Endothelial cell of umbilical vein (primary cell): Measurements from ENCODE around the gene HEYL. TPM values are rescaled to one million over a fixed set of nuclear protein-coding genes. Genes with fewer than 3 reads are reported as not detected.

Experiments used
- BruUV-seq: library from RNA; stranded (reverse); fragments of 400-500 nt; replicated peaks from 2 replicates; lab custom pipeline; 2021; lab: Mats Ljungman, UMichigan
- CTCF ChIA-PET: fragments of 300-600, 350-600 bp; sonication (Branson Sonifier 250); formaldehyde crosslinking; loops from one replicate; lab custom pipeline; 2021; ENCODE audit warnings: antibody characterized with exemption, inconsistent platforms; lab: Charles Lee
- POLR2A ChIA-PET: fragments of 300-600, 350-600 bp; sonication (Branson Sonifier 250); formaldehyde crosslinking; loops from one replicate; lab custom pipeline; 2021; ENCODE audit warnings: antibody characterized with exemption, inconsistent platforms; lab: Charles Lee
- DNase-seq: peaks from one replicate; pipeline ENCODE4 v3.0.0-alpha.2; 2011; ENCODE audit warnings: low read depth, low spot score
- FAIRE-seq: peaks from 2 replicates; lab custom pipeline; 2011; peaks lifted over from hg19 to GRCh38; lab: Jason Lieb, UNC
- H2AFZ ChIP-seq: 2 replicates; pipeline ENCODE4 v1.6.0; 2012; ENCODE audit warnings: low read depth, low read length, control low read depth, inconsistent platforms
- H3K27ac ChIP-seq: 2 replicates; pipeline ENCODE4 v1.5.1; 2011; ENCODE audit warnings: low read depth, mild to moderate bottlenecking, control low read depth, low read length, moderate library complexity; ENCODE audit not compliant: insufficient read depth
- H3K27me3 ChIP-seq, 2 experiments: 2 replicates each; pipeline versions ENCODE4 v1.6.0 to v1.6.1; 2011; ENCODE audit warnings: low read length in 2 of 2, mixed read lengths in 1 of 2; ENCODE audit not compliant: control insufficient read depth in 2 of 2, insufficient read depth in 2 of 2
- H3K36me3 ChIP-seq, 2 experiments: 2 replicates in 1 of 2; 3 replicates in 1 of 2; pipeline ENCODE4 v1.5.1; 2011; ENCODE audit warnings: low read length in 2 of 2, mild to moderate bottlenecking in 1 of 2, moderate library complexity in 1 of 2; ENCODE audit not compliant: control insufficient read depth in 2 of 2, insufficient read depth in 2 of 2; ENCODE audit errors: extremely low read depth in 1 of 2
- H3K4me1 ChIP-seq: 3 replicates; pipeline ENCODE4 v1.5.1; 2011; ENCODE audit warnings: mild to moderate bottlenecking, low read length; ENCODE audit not compliant: control insufficient read depth, insufficient read depth; ENCODE audit errors: extremely low read depth
- H3K4me2 ChIP-seq: 2 replicates; pipeline ENCODE4 v1.6.1; 2011; ENCODE audit warnings: low read length, control low read depth, mixed read lengths; ENCODE audit not compliant: insufficient read depth
- H3K4me3 ChIP-seq, 3 experiments: fragments of 200-600 bp in 1 of 3; sonication (generic), shearing (Covaris generic) in 1 of 3; replicated peaks in 1 of 3; 2 replicates each; pipeline ENCODE4 v1.5.1; 2011 to 2016; ENCODE audit warnings: control low read depth in 3 of 3, low read length in 3 of 3, mild to moderate bottlenecking in 2 of 3, inconsistent platforms in 1 of 3, low read depth in 1 of 3, moderate library complexity in 1 of 3; ENCODE audit not compliant: insufficient read depth in 1 of 3
- H3K79me2 ChIP-seq: 2 replicates; pipeline ENCODE4 v1.6.0; 2012; ENCODE audit warnings: low read length, inconsistent platforms; ENCODE audit not compliant: control insufficient read depth, insufficient read depth
- H3K9ac ChIP-seq: replicated peaks from 2 replicates; pipeline ENCODE3; 2011; ENCODE audit warnings: low read length, control low read depth; ENCODE audit not compliant: insufficient read depth; ENCODE audit errors: extremely low read depth
- H3K9me1 ChIP-seq: replicated peaks from 3 replicates; pipeline ENCODE4 v1.6.0; 2011; ENCODE audit warnings: mild to moderate bottlenecking, low read length; ENCODE audit not compliant: control insufficient read depth, insufficient read depth; ENCODE audit errors: extremely low read depth
- H3K9me3 ChIP-seq: replicated peaks from 2 replicates; pipeline ENCODE4 v1.5.1; 2012; ENCODE audit warnings: low read length, inconsistent platforms; ENCODE audit not compliant: control insufficient read depth, insufficient read depth
- H4K20me1 ChIP-seq: replicated peaks from 2 replicates; pipeline ENCODE3; 2011; ENCODE audit warnings: mild to moderate bottlenecking, low read length; ENCODE audit not compliant: control insufficient read depth, insufficient read depth; ENCODE audit errors: extremely low read depth
- EZH2 ChIP-seq: IDR thresholded peaks from 2 replicates; pipeline ENCODE4 v1.6.1; 2012; ENCODE audit warnings: borderline replicate concordance, low read depth, mild to moderate bottlenecking, moderate library complexity, low read length, inconsistent platforms; ENCODE audit not compliant: severe bottlenecking
- dilution Hi-C: fragments of 300-500 bp; cut with MboI; formaldehyde crosslinking; loops from one replicate; pipeline ENCODE4 v1.15.0; 2019; ENCODE audit warnings: low sequenced_read_pairs; ENCODE audit not compliant: extremely low pct_ligation_motif_present
- intact Hi-C: fragments of 100-400 bp; cut with micrococcal nuclease; formaldehyde crosslinking; loops from one replicate; pipeline ENCODE4 v1.10.0; 2022
- polyA plus RNA-seq, 4 experiments: library from polyadenylated mRNA; depleted of rRNA in 3 of 4; stranded (reverse) in 3 of 4; unstranded in 1 of 4; fragments of >200 nt; gene quantifications; 2 replicates each; pipeline versions ENCODE4 v1.2.1 to v1.2.3, GENCODE V29; 2011 to 2012; ENCODE audit warnings: missing spikeins in 1 of 4
- total RNA-seq: library from RNA; stranded (reverse); gene quantifications from 2 replicates; pipeline ENCODE4 v1.2.3, GENCODE V29; 2021
- TF ChIP-seq, protein P1 (sequence below): IDR thresholded peaks from 2 replicates; pipeline ENCODE4 v1.6.1; 2011; ENCODE audit not compliant: insufficient read depth, insufficient read length

The HEYL gene
- total and polyA plus RNA-seq, 2 donors (not counting 3 experiments of a cell fraction or from before 2014, with no cell fraction given), result not detected

DNA sequence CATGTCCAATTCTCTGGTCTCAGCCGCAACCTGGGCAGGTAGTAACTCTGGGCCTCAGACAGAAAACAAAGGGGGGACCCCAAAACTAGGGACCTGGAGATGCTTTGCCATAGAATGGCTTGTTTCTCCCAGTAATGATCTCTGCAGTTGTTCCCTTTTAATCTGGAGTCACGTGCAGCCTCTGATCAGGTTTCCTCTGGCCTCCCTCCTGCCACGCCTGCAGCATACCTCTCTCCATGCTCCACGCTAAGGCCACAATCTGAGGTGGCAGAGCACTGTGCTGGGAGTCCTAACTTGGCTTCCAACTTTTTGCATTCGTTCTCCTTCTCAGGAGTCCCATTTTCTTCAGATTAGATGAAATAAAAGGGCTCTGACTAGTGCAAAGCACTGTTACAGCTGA is 64.8 kb downstream of the HEYL start:
- Histone ChIP-seq H3K4me2 (peak overlapping the region; percentile 77), H3K27me3 (no peaks in the 10 kb centered on the region), H3K4me1 (peaks cover 27% of the 10 kb centered on the region), H4K20me1 (peaks cover 7% of the 10 kb centered on the region), H3K9me3 (no peaks in the 10 kb centered on the region), H3K27ac (no peak overlapping the region), H3K9ac (peak overlapping the region; percentile 83), H3K36me3 (peaks cover 24 to 25% of the 10 kb centered on the region in 2 experiments), H3K79me2 (peaks cover 67% of the 10 kb centered on the region), H2AFZ (no peak overlapping the region), H3K9me1 (no peaks in the 10 kb centered on the region), H3K4me3 (peak overlapping the region; percentile 5 to 94 (median 80))
- BruUV-seq, result no TSS peak
- ChIA-PET POLR2A (interaction anchor here (0.9 to 1.2 kb wide), 3 partner anchors 9 to 162 kb away, joined by 3 to 4 read pairs (median 3); no protein-coding TSS in a partner anchor), CTCF (interaction anchor here (1.1 to 3.2 kb wide), 4 partner anchors 19 to 476 kb away, joined by 3 to 12 read pairs (median 4); no protein-coding TSS in a partner anchor)
- FAIRE-seq (no peak), DNase-seq (no peak)
- intact Hi-C loops (loop anchor here (5.0 to 10.0 kb wide), 2 partner anchors 582 to 710 kb away; partner anchors contain the start of gene AKIRIN1), dilution Hi-C loops (no loop called here)
- no peak for TF ChIP-seq EZH2
- TF ChIP-seq, protein P1, sequence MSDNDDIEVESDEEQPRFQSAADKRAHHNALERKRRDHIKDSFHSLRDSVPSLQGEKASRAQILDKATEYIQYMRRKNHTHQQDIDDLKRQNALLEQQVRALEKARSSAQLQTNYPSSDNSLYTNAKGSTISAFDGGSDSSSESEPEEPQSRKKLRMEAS, result peak; percentile 35

Other genes with a start within 250 kb of the HEYL start
- gene BMP8A, start 148.0 kb downstream of the HEYL start, total RNA-seq, result 0.44 TPM in 1 of 2 replicates, not detected in the other
- 0.16 and 0.25 TPM in 2 replicates for gene BMP8A, start 148.0 kb downstream of the HEYL start, polyA plus RNA-seq
- gene PABPC4, start 62.9 kb downstream of the HEYL start, total RNA-seq, result 282 and 302 TPM in 2 replicates
- 102 and 114 TPM in 2 replicates for gene PABPC4, start 62.9 kb downstream of the HEYL start, polyA plus RNA-seq
- not detected in 2 replicates for gene NT5C1A, start 32.5 kb upstream of the HEYL start, total RNA-seq
- not detected in 2 replicates for gene NT5C1A, start 32.5 kb upstream of the HEYL start, polyA plus RNA-seq
- not detected in 2 replicates for gene HPCAL4, start 51.8 kb upstream of the HEYL start, total RNA-seq
- not detected in 2 replicates for gene HPCAL4, start 51.8 kb upstream of the HEYL start, polyA plus RNA-seq
- gene PPIE, start 99.2 kb upstream of the HEYL start, total RNA-seq, result 42.6 and 44.4 TPM in 2 replicates
- 55.7 and 74.9 TPM in 2 replicates for gene PPIE, start 99.2 kb upstream of the HEYL start, polyA plus RNA-seq
- 0.48 and 0.60 TPM in 2 replicates for gene OXCT2, start 131.7 kb upstream of the HEYL start, total RNA-seq
- gene OXCT2, start 131.7 kb upstream of the HEYL start, polyA plus RNA-seq, result 0.84 and 1.0 TPM in 2 replicates
- gene BMP8B, start 149.2 kb upstream of the HEYL start, total RNA-seq, result 0.07 TPM in 1 of 2 replicates, not detected in the other
- 0.03 TPM in 1 of 2 replicates, not detected in the other for gene BMP8B, start 149.2 kb upstream of the HEYL start, polyA plus RNA-seq
- 13.4 and 19.9 TPM in 2 replicates for gene TRIT1, start 243.9 kb upstream of the HEYL start, total RNA-seq
- gene TRIT1, start 243.9 kb upstream of the HEYL start, polyA plus RNA-seq, result 6.3 and 8.6 TPM in 2 replicates